Liver (tissue), 9 donors: ENCODE results near the gene RDX. TPM values are rescaled to one million over a fixed set of nuclear protein-coding genes. Genes with fewer than 3 reads are reported as not detected.

Experiments
- DNase-seq: peaks from one replicate; pipeline ENCODE4 v3.0.0-alpha.2; 2017; ENCODE audit warnings: low spot score
- H3K27ac ChIP-seq, 2 donors: one replicate each; pipeline ENCODE4 v1.7.0; 2013; ENCODE audit warnings: inconsistent platforms in 2 of 2, low read length in 2 of 2, control low read depth in 1 of 2, low read depth in 1 of 2, mild to moderate bottlenecking in 1 of 2
- H3K27me3 ChIP-seq, 4 donors: one replicate each; pipeline versions ENCODE4 v1.6.1 to v1.7.0; 2013; ENCODE audit warnings: low read length in 3 of 4, inconsistent platforms in 1 of 4, mild to moderate bottlenecking in 1 of 4, moderate library complexity in 1 of 4; ENCODE audit not compliant: control insufficient read depth in 4 of 4, insufficient read depth in 4 of 4
- H3K36me3 ChIP-seq, 4 donors: one replicate each; pipeline versions ENCODE4 v1.6.1 to v1.7.0; 2013; ENCODE audit warnings: low read length in 3 of 4, mild to moderate bottlenecking in 3 of 4, low read depth in 1 of 4, moderate library complexity in 1 of 4; ENCODE audit not compliant: control insufficient read depth in 4 of 4, insufficient read depth in 3 of 4
- H3K4me1 ChIP-seq, 4 donors: one replicate each; pipeline versions ENCODE4 v1.6.1 to v1.7.0; 2013; ENCODE audit warnings: low read length in 3 of 4, mild to moderate bottlenecking in 3 of 4, moderate library complexity in 1 of 4; ENCODE audit not compliant: control insufficient read depth in 4 of 4, insufficient read depth in 4 of 4
- H3K4me3 ChIP-seq, 3 donors: one replicate each; pipeline versions ENCODE4 v1.6.1 to v1.7.0; 2013; ENCODE audit warnings: low read length in 3 of 3, control low read depth in 1 of 3, low read depth in 1 of 3, mild to moderate bottlenecking in 1 of 3
- H3K9ac ChIP-seq, 2 donors: one replicate each; pipeline ENCODE4 v1.7.0; 2013; ENCODE audit warnings: low read length in 2 of 2, mild to moderate bottlenecking in 2 of 2, moderate library complexity in 2 of 2, control low read depth in 1 of 2, low read depth in 1 of 2
- H3K9me3 ChIP-seq, 4 donors: one replicate each; pipeline versions ENCODE4 v1.6.1 to v1.7.0; 2013; ENCODE audit warnings: low read length in 3 of 4; ENCODE audit not compliant: control insufficient read depth in 4 of 4
- FOXA1 ChIP-seq: IDR thresholded peaks from 2 replicates; pipeline ENCODE4 v1.6.1; 2016; ENCODE audit warnings: antibody characterized with exemption
- GABPA ChIP-seq, 2 donors: IDR thresholded peaks in 1 of 2; conservative IDR thresholded peaks in 1 of 2; 2 replicates each; pipeline ENCODE4 v1.6.1; 2016; ENCODE audit warnings: antibody characterized with exemption in 2 of 2, mild to moderate bottlenecking in 1 of 2, moderate library complexity in 1 of 2
- HNF4A ChIP-seq, 2 donors: conservative IDR thresholded peaks; 2 replicates each; pipeline ENCODE4 v1.6.1; 2016; ENCODE audit warnings: antibody characterized with exemption in 2 of 2, mild to moderate bottlenecking in 2 of 2
- NR2F2 ChIP-seq: IDR thresholded peaks from 2 replicates; pipeline ENCODE4 v1.6.1; 2016; ENCODE audit warnings: antibody characterized with exemption
- RAD21 ChIP-seq, 2 donors: IDR thresholded peaks; 2 replicates each; pipeline ENCODE4 v1.6.1; 2016; ENCODE audit warnings: antibody characterized with exemption in 2 of 2, mild to moderate bottlenecking in 2 of 2
- TAF1 ChIP-seq: conservative IDR thresholded peaks from 2 replicates; pipeline ENCODE4 v1.6.1; 2016; ENCODE audit warnings: antibody characterized with exemption, mild to moderate bottlenecking
- WGBS: extraction: QIAGEN DNeasy Blood & Tissue Kit; methylation state at CpG from one replicate; pipeline ENCODE4 v1.1.7; 2013; 5-methylcytosine and 5-hydroxymethylcytosine counted together
- polyA plus RNA-seq, 2 donors: library from polyadenylated mRNA; stranded (reverse) in 1 of 2; unstranded in 1 of 2; fragments of 200-250 nt in 1 of 2; fragments of >200 nt in 1 of 2; fragmentation: Nextera tagmentation in 1 of 2; extraction: Ambion mirVana in 1 of 2; gene quantifications; one replicate each; pipeline versions ENCODE4 v1.2.1 to v1.2.3, GENCODE V29; 2013 to 2015
- total RNA-seq, 2 donors: library from RNA; depleted of rRNA; stranded (reverse); fragments of >200 nt; gene quantifications; one replicate each; pipeline ENCODE4 v1.2.3, GENCODE V29; 2014
- TF ChIP-seq, protein P1 (sequence below): fragments of 150-350 bp; IDR thresholded peaks from 2 replicates; pipeline ENCODE4 v1.5.1; 2017; ENCODE audit warnings: improper control_type of control experiment, low read depth, low read length; ENCODE audit not compliant: missing input control
- TF ChIP-seq, protein P2 (sequence below): IDR thresholded peaks from 2 replicates; pipeline ENCODE4 v1.6.1; 2016; ENCODE audit warnings: antibody characterized with exemption
- TF ChIP-seq, protein P3 (sequence below): IDR thresholded peaks from 2 replicates; pipeline ENCODE4 v1.6.1; 2016; ENCODE audit warnings: antibody characterized with exemption
- TF ChIP-seq, protein P4 (sequence below): IDR thresholded peaks from 2 replicates; pipeline ENCODE4 v1.6.1; 2016; ENCODE audit warnings: antibody characterized with exemption, mild to moderate bottlenecking
- donor health status: healthy.
- donor health status: healthy.
- donor health status: healthy.
- donor health status: healthy.
- donor health status: healthy.

RDX gene
- total and polyA plus RNA-seq, 4 donors: 19.9 to 116 (median 53.9) TPM

DNA sequence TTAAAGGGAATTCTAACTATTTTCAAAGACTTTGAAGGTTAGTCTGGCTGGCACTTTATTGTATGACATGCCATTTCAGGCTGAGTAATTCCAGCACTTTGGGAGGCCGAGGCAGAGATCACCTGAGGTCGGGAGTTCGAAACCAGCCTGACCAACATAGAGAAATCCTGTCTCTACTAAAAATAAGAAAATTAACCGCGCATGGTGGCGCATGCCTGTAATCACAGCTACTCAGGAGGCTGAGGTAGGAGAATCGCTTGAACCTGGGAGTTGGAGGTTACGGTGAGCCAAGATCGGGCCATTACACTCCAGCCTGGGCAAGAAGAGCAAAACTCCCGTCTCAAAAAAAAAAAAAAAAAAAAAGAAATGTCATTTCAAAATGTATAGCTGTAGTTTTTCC, 95.6 kb downstream of the RDX start:
- H3K27ac ChIP-seq: no peak overlapping the region
- TF ChIP-seq GABPA (IDR thresholded peaks at IDR 0.05 in 1 of 2, conservative IDR thresholded peaks at IDR 0.05 in 1 of 2): no peak
- WGBS: 86% methylated on average over 10 of the region's 10 CpGs

DNA sequence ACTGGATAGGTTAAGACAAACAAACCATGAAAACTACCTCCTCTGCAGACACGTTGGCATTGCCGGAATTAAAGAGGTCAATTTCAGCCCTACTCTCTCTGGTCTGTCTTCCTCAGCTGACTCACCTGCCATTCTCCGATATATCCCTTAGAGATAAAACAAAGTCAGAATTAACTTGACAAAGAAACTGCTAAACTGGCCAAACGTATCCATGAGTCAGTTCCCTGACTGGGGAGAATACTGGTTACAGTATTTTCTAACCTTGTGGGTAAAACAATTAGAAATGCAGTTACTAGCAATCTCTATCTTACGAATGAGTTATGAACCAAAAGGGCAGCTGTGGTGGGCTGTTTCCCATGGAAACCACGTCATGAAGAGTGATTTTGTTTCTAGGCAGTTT, 96.2 kb downstream of the RDX start:
- TF ChIP-seq TAF1 (no peak), HNF4A (conservative IDR thresholded peaks at IDR 0.05) (no peak), RAD21 (IDR thresholded peaks at IDR 0.05) (no peak), FOXA1 (no peak), NR2F2 (no peak)
- TF ChIP-seq, protein P1, sequence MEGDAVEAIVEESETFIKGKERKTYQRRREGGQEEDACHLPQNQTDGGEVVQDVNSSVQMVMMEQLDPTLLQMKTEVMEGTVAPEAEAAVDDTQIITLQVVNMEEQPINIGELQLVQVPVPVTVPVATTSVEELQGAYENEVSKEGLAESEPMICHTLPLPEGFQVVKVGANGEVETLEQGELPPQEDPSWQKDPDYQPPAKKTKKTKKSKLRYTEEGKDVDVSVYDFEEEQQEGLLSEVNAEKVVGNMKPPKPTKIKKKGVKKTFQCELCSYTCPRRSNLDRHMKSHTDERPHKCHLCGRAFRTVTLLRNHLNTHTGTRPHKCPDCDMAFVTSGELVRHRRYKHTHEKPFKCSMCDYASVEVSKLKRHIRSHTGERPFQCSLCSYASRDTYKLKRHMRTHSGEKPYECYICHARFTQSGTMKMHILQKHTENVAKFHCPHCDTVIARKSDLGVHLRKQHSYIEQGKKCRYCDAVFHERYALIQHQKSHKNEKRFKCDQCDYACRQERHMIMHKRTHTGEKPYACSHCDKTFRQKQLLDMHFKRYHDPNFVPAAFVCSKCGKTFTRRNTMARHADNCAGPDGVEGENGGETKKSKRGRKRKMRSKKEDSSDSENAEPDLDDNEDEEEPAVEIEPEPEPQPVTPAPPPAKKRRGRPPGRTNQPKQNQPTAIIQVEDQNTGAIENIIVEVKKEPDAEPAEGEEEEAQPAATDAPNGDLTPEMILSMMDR: no peak
- TF ChIP-seq, protein P2, sequence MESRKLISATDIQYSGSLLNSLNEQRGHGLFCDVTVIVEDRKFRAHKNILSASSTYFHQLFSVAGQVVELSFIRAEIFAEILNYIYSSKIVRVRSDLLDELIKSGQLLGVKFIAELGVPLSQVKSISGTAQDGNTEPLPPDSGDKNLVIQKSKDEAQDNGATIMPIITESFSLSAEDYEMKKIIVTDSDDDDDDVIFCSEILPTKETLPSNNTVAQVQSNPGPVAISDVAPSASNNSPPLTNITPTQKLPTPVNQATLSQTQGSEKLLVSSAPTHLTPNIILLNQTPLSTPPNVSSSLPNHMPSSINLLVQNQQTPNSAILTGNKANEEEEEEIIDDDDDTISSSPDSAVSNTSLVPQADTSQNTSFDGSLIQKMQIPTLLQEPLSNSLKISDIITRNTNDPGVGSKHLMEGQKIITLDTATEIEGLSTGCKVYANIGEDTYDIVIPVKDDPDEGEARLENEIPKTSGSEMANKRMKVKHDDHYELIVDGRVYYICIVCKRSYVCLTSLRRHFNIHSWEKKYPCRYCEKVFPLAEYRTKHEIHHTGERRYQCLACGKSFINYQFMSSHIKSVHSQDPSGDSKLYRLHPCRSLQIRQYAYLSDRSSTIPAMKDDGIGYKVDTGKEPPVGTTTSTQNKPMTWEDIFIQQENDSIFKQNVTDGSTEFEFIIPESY: no peak
- TF ChIP-seq, protein P3, sequence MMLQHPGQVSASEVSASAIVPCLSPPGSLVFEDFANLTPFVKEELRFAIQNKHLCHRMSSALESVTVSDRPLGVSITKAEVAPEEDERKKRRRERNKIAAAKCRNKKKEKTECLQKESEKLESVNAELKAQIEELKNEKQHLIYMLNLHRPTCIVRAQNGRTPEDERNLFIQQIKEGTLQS: no peak
- TF ChIP-seq, protein P4, sequence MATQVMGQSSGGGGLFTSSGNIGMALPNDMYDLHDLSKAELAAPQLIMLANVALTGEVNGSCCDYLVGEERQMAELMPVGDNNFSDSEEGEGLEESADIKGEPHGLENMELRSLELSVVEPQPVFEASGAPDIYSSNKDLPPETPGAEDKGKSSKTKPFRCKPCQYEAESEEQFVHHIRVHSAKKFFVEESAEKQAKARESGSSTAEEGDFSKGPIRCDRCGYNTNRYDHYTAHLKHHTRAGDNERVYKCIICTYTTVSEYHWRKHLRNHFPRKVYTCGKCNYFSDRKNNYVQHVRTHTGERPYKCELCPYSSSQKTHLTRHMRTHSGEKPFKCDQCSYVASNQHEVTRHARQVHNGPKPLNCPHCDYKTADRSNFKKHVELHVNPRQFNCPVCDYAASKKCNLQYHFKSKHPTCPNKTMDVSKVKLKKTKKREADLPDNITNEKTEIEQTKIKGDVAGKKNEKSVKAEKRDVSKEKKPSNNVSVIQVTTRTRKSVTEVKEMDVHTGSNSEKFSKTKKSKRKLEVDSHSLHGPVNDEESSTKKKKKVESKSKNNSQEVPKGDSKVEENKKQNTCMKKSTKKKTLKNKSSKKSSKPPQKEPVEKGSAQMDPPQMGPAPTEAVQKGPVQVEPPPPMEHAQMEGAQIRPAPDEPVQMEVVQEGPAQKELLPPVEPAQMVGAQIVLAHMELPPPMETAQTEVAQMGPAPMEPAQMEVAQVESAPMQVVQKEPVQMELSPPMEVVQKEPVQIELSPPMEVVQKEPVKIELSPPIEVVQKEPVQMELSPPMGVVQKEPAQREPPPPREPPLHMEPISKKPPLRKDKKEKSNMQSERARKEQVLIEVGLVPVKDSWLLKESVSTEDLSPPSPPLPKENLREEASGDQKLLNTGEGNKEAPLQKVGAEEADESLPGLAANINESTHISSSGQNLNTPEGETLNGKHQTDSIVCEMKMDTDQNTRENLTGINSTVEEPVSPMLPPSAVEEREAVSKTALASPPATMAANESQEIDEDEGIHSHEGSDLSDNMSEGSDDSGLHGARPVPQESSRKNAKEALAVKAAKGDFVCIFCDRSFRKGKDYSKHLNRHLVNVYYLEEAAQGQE: no peak
- H3K27ac ChIP-seq: peak overlapping the region; percentile 10 to 21
- no peaks in the 10 kb centered on the region for H3K9me3 ChIP-seq
- 65% methylated on average over 6 of the region's 6 CpGs for whole genome bisulfite sequencing
- H3K4me3 ChIP-seq: no peak overlapping the region
- no peak for DNase-seq
- no peaks in the 10 kb centered on the region for H3K27me3 ChIP-seq
- H3K9ac ChIP-seq: no peak overlapping the region
- peaks cover 3 to 13% (median 11%) of the 10 kb centered on the region in 4 donors for H3K4me1 ChIP-seq
- H3K36me3 ChIP-seq: no peaks in the 10 kb centered on the region

More for the DNA sequence above, 95.6 kb downstream of the RDX start:
- DNase-seq: no peak
- peaks cover 3 to 13% (median 11%) of the 10 kb centered on the region in 4 donors for H3K4me1 ChIP-seq
- H3K36me3 ChIP-seq: no peaks in the 10 kb centered on the region
- no peaks in the 10 kb centered on the region for H3K9me3 ChIP-seq
- no peaks in the 10 kb centered on the region for H3K27me3 ChIP-seq
- no peak overlapping the region for H3K9ac ChIP-seq
- no peak overlapping the region for H3K4me3 ChIP-seq
